GM21723 (cell line): ENCODE measurements around the gene PPP1R26.
A peak's percentile ranks its signal among the peaks of the same experiment; 100 is the strongest.

ENCODE experiments used
- ATAC-seq: cut with Tn5 transposase; IDR thresholded peaks from one replicate; pipeline ENCODE4 v1.9.1; 2021; ENCODE audit warnings: mild to moderate bottlenecking, moderate library complexity; ENCODE audit not compliant: unreplicated experiment

Gene PPP1R26

DNA sequence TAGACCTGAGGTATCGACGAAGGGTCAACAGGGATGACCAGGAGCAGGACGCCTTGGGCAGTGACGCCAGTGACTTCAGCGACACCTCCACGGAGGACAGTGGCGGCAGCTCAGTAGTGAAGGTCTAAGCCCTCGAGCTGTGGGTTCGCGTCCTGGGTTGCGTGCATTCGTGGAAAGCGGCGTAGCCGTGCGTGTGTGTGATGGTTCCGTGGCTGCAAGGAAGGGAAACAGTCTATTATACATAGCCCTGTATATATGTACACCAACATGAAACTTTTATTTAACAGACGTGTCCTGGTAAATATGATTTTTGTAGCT lies 8.4 kb downstream of the PPP1R26 start:
- ATAC-seq = no peak

DNA sequence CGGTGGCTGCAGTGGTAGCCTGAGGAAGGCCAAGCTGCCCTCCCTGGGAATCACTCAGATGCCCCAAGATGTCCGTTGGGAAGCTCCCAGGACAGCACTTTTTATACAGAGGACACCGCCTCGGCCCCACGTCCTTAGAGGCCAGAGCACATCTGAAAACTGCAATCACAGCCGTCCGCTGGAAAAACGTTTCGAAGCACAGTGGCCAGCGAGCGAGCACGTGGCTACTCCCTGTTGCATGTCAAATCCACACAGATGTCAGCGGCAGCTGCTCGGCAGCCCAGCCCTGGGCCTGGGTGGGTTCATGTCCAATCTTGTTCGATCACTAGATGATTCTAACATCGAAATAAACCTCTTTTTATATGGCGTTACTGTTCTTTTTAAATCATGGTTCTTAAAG lies 8.9 kb downstream of the PPP1R26 start:
- no peak for ATAC-seq

DNA sequence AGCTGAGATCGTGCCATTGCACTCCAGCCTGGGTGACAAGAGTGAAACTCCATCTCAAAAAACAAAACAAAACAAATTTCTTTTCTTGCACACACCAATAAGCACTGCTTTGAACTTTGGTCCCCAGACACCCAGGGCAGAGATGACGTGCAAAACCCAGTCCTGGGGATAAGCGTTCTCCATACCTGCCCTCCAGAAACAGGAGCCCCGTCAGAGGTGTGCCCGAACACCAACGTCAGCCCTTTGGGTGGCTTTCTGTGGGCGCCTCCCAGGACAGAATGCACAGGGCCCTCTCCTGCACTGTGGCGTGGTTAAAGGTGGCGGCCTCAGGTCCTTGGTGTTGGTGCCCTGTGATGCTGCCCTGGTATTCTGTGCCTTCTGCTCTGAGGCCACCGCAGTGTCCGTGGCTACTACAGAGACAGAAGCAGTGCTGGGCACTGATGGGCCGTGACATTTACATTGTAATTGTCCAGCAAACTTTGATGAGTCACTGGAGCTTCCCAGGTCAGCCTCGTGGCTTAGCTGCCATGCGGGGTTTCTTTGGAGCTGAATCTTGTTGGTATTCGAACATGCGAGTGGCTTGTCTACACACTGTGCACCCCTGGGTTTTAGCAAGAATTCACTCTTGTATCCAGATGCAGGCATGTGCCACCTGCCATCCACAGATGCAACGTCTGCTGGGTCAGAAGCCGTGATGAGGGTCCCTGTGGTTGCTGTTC lies 9.8 kb downstream of the PPP1R26 start:
- no peak for ATAC-seq

DNA sequence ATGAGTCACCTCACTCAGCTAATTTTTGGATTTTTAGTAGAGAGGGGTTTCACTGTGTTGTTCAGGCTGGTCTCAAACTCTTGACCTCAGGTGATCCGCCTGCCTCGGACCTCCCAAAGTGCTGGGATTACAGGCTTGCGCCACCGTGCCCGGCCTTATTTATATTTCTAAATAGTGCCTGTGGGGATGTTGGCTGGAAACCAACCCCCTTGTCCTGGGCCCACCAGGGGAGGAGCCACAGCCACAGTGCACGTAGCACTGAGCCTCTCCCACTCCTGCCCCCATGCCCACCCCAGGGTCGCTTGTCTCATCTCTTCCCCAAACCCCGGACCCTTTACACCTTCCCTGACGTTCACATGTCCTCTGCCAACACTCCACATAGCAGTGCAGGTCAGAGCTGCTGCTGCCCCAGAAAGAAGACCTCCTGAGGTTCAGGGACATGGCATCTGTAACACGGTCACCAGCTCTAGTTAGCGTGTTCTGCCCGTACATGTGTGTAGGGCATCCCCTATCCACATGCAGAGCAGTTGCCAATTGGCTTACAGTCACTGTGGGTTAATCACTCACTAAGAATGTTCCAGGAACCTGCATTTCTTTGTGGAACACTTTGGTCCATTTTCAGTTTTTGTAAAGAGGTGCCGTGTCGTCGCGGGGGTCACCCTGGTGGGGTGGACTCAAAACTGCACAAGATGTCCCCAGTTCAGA lies 10.7 kb downstream of the PPP1R26 start:
- ATAC-seq = no peak

DNA sequence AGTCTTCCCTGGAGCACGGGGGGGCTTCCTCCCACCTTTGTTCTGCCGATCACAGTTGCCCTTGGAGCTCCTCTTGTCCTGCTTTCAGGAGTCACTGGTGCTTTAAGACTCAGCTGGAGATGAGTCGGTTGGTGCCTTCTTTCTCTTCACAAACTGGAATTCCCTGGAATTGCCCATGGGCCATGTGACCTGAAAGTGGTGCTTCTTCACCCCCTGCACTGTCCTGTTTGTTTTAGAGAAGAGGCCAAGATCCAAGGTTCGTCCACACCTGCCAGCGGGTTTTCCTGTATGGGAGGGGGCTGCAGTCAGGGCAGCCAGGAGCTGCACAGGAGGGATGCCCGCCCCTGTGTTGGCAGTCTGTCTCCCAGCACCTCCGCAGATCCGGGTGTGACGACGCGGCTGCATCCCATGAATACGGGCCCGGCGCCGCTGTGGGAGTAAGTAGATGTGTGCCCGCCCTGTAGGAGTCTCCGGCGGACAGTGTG lies 11.4 kb downstream of the PPP1R26 start:
- no peak for ATAC-seq

DNA sequence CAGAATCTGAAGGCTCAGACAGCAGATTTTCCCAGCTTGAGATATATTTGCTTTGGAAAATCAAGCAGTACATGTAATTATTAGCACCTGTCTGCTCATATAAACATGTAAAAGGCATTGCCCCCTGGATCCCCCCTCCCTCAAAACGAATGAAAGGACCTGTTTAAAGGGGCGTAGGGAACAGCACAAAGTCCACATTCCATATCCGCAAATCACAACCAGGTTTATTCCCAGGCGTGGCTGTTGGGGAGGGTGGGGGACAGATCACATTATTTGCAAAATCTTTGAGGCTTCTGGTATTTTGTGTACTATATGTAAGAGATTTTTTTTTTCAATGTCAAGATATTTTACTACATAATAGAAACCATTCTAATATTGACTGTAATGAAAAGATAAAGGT lies 12.2 kb downstream of the PPP1R26 start:
- ATAC-seq = no peak

DNA sequence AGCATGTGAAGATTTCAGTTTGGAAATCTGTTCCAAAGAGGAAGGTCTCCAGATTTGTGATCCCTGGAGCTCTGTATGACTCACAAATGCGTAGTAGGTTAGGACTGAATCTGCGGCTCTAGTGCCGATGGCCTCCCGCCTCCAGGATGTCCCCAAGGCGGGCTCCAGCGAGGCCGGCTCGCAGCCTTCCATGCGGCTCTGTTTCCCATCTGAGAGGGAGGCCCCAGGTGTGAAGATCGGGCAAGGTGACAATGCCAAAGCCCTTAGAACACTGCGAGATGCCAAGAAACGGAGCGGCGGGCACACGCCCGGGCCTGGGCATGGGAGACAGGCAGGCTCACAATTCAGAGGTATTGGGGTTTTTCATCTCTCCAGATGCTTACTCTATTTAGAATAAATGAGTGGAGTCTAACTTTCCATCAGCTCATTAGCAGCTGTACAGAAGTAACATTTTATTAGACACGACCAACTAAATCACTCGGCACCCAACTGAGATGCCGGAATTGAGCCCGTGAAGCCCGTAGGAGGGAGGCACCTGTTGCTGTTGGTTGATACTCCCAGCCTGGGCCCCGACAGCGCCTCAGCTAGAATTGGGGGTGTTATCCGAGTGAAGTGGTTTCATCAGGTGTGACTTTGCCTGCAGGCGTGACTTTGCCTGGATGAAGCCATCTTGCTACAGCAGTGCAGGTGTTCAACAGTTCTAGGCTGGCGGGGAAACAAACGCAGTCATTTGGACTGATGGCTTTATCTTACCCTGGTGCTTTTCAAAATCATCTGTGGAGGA lies 13.5 kb downstream of the PPP1R26 start:
- ATAC-seq = no peak

DNA sequence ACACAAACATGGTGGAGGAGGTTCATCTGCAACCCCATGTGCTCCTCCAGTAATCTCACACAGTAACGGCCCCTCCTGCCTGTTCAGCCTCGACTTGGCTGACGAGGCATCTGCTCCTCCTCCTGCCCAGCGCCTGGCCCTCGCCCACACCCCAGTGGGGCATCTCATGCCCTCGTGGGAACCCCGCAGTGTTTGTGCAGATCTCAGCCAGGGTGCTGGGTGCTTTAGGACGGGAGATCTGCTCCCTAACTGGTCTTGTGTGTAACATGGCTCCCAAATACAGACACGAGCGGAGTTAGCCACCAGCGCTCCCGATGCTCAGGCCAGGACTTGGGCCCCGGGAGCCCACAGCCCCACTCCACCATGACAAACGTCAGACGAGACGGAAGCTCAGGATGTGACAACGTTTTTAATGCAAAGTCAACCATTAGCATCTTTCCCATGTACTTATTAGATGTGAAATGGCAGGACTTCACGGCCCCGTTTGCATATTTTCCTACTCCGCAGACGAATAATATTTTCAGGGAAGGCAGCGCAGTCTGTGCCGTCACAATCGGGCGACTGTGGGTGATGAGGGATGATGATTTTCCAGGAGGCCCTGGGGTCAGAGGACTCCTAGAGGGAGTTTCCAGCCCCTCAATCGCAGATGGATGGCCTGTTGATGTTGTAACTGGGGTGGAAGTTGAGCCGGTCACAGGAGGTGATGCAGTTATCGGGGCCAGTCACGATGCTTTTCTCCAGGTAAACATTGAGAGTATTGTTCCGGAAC lies 15.4 kb downstream of the PPP1R26 start:
- no peak for ATAC-seq

DNA sequence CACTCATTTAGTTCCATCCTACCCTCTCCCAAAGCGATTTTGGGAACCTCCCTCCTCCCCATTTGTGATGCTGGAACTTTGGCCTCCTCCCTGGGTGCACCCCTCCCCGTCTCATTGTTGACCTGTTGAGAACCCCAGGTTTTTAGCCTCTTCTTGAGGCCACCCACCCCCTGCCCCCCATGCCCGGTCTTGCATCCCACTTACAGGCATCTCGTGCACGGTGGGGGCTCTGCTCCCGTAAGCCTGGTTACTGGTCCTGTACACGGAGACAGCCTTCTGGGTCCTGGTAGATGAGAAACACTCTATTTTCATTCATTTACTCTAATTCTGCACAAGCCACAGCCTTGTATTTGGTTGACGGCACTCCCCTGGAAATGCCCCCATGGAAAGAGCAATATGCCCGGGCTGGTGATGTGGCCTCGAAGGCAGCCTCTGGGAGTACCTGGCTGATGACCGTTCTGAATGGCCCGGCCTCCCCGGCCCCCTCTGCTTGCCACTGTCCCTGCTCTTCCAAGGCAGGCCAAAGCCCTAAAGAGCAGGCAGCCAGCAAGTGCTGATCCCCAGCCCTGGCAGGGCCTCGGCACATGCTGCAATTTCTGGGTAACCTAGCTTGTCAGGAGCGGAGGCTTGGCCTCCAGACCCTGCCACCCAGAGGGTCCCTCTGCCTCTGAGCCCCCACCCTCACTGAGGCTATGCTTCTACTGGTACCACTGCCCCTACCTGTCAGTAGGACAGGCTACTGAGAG lies 19.0 kb downstream of the PPP1R26 start:
- no peak for ATAC-seq

DNA sequence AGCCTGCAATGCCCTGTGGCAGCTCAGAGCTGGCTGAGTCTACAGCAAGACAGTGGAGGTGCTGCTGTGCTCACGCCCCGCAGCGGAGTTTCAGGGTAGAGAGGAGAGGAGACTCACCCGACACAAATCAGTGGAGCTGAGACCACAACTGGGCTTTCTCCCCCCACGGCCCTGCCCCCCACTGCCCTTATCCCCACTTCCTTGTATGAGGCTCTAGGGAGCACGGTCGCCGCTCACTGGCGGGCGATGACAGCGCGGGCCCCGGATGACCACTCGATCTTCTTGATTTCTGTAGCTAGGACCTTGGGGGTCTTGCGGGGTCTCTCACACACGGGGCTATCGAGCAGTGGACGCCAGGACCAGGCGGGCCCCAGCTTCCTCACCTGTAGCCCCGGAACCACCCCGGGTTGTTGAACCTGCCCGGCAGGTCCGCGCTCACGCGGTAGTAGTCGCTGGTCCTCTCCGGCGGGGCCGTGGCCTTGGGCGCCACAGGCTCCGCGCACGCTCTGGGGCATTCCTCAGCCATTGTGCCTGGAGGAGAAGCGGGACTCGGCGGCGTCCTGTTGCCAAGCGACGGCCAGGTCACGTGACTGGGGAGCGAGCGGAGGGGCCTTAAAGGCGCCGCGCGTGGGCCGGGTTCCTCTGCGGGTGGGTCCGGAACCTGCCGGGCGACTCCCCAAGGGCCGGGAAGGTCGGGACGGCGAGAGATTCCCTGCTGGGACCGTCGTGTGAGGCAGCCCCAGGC lies 19.9 kb downstream of the PPP1R26 start:
- ATAC-seq = peak; percentile 52

DNA sequence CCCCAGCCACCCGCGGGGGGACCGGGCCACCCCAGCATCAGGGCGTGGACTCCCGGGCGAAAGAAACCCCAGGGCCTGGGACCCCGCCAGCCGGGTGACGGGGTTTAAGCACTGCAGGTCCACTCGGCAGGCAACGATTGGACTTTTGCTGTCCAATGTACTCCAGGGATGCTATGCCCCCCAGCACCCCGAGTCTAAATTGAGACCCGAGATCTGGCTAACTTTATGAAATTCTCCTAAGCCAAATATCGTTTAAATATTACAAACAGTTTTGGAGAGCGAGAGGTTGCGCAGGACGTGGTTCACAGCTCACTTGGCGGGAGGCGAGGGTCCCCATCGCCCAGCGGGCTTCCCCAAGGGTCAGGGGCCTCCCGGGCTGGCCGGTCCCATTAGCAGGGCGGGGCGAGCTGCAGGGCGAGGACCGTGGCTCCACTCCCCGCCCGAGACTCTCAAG lies 20.5 kb downstream of the PPP1R26 start:
- peak; percentile 11 for ATAC-seq

DNA sequence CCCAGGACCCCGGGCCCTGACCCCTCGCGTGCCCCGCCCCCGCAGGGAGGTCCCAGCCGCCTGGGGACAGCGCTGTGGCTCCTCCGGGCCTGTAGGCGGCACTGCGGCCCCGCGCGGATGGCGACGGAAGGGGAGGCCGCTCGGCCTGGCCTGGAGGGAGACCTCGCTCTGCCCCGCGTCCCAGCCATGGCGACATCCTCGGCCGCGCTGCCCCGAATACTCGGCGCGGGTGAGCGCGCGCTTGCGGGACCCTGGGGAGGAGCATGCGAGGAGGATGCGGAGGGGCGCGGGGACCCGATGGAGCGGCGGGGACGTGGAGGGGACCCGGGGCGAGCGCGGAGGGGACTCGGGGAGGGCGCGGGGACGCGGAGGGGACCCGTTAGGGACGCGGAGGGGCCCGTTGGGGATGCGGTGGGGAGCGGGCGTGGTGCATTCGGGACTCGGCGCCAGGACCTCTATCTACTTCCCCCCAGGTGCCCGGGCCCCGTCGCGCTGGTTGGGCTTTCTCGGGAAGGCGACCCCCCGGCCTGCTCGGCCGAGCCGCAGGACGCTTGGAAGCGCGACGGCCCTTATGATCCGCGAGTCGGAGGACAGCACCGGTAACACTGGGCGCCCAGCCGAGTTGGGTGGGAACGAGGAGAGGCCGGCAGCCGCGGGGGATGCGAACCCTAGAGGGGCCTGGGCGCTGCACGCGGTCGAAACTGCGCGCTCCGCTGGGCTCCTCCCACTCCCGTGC lies 21.1 kb downstream of the PPP1R26 start, which contains the start of gene MRPS2:
Gene MRPS2, plus strand, starts transcription at position 158 of the 736 bp plus-strand sequence. Its CDS starts 29 bp downstream, at position 187.
- peak; percentile 81 for ATAC-seq

DNA sequence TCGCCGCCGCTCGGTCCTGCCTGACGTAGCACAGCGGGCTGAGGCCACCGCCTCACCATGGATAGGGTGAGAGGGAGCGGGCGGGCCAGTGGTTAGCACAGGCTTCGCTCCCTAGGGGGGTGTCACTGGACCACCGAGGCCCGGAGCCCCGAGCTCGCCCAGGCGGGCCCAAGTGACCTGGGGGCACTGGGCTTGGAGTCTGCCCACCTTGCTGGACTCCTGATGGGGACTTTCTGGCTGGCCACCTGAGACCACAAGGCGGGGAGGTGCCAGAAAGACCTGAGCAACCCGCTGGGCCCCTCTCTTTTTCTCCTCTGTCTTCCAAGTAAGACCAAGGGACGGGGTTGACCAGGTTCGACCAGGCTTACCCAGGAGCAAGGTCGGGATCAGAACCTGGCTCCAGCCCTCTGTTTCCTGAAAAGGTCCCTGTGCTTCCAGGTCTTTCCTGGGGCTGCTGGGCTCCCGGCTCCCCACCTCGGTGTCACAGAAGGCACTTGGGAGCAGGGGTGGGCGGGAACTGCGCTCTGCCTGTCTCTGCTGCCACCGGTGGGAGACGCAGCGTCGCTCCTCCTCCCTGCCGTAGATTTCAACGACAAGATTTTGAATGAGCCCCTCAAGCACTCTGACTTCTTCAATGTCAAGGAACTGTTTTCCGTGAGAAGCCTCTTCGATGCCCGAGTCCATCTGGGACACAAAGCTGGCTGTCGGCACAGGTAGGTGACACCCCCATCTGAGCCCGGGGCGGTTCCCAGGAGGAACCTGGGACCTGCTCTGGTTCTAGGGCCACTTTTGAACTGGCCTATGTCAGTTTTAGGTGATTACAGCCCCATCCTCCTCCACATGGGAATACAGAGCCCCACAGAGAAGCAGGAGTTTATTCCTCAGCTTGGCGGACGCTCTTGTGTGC lies 21.9 kb downstream of the PPP1R26 start:
- ATAC-seq = no peak

DNA sequence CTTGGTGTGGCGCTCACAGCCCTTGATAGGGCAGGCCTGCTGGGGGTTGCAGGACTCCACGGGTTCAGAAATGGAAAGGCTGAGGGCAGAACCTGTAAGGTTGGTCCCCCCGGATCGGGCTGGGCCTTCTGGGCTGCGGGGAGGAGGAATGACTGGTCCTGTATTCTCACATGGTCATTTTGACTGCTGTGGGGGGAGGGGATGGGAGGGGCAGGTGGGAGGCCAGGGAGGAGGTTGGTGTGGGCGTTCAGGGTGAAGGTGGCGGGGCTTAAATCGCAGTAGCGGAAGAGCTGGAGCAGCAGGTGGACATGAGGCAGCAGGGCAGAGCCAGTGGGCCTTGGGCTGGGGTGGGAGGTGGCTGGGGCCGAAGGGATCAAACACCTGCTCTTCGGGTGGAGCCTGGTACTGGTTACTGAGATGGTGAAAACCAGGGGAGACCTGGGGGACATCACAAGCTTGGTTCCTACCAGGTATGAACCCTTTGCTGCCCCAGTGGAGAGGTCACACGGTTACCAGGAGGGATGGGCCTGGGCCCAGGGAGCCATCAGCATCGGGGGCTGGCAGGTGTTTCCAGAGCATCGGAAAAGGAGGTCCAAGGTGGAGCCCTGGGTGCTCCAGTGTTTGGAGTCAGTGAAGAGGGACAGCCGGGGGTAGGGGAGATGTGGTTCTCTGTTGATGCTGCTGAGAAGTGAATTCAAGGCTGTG lies 22.7 kb downstream of the PPP1R26 start:
- ATAC-seq = no peak

DNA sequence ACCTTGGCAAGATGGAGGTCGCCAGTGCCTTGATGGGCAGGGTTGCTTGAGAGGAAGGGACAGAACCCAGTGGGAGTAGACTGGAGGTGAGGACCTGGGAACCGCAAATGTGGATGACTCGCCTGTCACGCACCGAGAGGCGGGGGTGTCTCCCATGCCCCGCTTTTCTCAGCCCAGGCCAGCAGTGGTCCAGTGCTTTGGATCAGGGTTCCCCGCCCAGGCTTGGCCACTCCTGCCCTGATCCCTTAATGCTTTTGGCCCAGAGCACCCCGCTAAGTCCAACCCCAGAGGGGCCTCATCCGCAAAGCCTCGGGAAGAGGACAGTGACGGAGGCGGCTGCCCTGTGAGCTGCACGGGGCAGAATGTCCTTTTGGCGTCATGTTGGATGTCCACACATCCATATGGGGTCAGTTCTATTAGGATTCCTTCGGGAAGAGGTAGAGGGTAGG lies 23.3 kb downstream of the PPP1R26 start:
- ATAC-seq = no peak

DNA sequence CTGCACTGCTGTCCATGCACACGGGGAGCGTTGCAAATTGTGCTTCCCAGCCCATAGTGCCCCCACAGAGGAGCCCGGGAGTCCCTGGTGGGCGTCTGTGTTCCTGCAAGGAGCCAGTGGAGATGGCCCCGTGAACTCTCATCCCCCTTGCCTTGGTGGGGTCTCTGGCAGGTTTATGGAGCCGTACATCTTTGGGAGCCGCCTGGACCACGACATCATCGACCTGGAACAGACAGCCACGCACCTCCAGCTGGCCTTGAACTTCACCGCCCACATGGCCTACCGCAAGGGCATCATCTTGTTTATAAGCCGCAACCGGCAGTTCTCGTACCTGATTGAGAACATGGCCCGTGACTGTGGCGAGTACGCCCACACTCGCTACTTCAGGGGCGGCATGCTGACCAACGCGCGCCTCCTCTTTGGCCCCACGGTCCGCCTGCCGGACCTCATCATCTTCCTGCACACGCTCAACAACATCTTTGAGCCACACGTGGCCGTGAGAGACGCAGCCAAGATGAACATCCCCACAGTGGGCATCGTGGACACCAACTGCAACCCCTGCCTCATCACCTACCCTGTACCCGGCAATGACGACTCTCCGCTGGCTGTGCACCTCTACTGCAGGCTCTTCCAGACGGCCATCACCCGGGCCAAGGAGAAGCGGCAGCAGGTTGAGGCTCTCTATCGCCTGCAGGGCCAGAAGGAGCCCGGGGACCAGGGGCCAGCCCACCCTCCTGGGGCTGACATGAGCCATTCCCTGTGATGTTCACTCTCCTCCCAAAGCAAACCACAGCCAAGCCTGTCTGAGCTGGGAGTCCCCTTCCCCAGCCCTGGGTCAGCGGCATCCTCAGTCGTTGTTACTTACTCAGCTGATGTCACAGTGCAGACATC lies 24.0 kb downstream of the PPP1R26 start:
- ATAC-seq = no peak
